Suppressor macrophage treated with lipopolysaccharide for 4 hours (primary cell): ENCODE results near the gene PIK3R5.

ENCODE experiments used
- DNase-seq: peaks from one replicate; pipeline ENCODE4 v3.0.0-alpha.2; 2020

The PIK3R5 gene

GRCh38 chr17:8965394-8966168 lies at the start of gene PIK3R5:
TSS of gene PIK3R5 (minus strand) at chr17:8965707. CDS start at chr17:8911494, 54,213 bp downstream.
- DNase-seq: peak; percentile 82

GRCh38 chr17:9011001-9011400 lies 45.5 kb upstream of the PIK3R5 start:
- DNase-seq: no peak

- DNase-seq: peak; percentile 46
Observed at GRCh38 chr17:9009737-9010136, 44.2 kb upstream of the PIK3R5 start.

- DNase-seq: no peak
Observed at GRCh38 chr17:9009096-9009495, 43.6 kb upstream of the PIK3R5 start.

GRCh38 chr17:9007052-9007714 lies 41.7 kb upstream of the PIK3R5 start:
- DNase-seq: no peak

- no peak for DNase-seq
Observed at GRCh38 chr17:9006175-9006767, 40.8 kb upstream of the PIK3R5 start.

GRCh38 chr17:9004961-9005285 lies 39.4 kb upstream of the PIK3R5 start:
- no peak for DNase-seq

- no peak for DNase-seq
Observed at GRCh38 chr17:9004132-9004960, 38.8 kb upstream of the PIK3R5 start.

GRCh38 chr17:9003355-9004131 lies 38.0 kb upstream of the PIK3R5 start:
- no peak for DNase-seq

GRCh38 chr17:9002606-9003354 lies 37.3 kb upstream of the PIK3R5 start:
- no peak for DNase-seq

GRCh38 chr17:9002227-9002605 lies 36.7 kb upstream of the PIK3R5 start:
- peak; percentile 56 for DNase-seq

GRCh38 chr17:9001559-9001958 lies 36.1 kb upstream of the PIK3R5 start:
- no peak for DNase-seq

GRCh38 chr17:8997994-8998628 lies 32.6 kb upstream of the PIK3R5 start:
- peak; percentile 84 for DNase-seq

- no peak for DNase-seq
Observed at GRCh38 chr17:8995711-8996110, 30.2 kb upstream of the PIK3R5 start.

- DNase-seq: peak; percentile 71
Observed at GRCh38 chr17:8994319-8994718, 28.8 kb upstream of the PIK3R5 start.

GRCh38 chr17:8991514-8992285 lies 26.2 kb upstream of the PIK3R5 start:
- peak; percentile 86 for DNase-seq

GRCh38 chr17:8988263-8988935 lies 22.9 kb upstream of the PIK3R5 start:
- DNase-seq: peak; percentile 40

GRCh38 chr17:8986295-8986694 lies 20.8 kb upstream of the PIK3R5 start:
- DNase-seq: no peak

GRCh38 chr17:8985054-8985701 lies 19.7 kb upstream of the PIK3R5 start:
- DNase-seq: peak; percentile 56
